ENCODE results near the gene SNAPC4.

SNAPC4 gene, protein sequence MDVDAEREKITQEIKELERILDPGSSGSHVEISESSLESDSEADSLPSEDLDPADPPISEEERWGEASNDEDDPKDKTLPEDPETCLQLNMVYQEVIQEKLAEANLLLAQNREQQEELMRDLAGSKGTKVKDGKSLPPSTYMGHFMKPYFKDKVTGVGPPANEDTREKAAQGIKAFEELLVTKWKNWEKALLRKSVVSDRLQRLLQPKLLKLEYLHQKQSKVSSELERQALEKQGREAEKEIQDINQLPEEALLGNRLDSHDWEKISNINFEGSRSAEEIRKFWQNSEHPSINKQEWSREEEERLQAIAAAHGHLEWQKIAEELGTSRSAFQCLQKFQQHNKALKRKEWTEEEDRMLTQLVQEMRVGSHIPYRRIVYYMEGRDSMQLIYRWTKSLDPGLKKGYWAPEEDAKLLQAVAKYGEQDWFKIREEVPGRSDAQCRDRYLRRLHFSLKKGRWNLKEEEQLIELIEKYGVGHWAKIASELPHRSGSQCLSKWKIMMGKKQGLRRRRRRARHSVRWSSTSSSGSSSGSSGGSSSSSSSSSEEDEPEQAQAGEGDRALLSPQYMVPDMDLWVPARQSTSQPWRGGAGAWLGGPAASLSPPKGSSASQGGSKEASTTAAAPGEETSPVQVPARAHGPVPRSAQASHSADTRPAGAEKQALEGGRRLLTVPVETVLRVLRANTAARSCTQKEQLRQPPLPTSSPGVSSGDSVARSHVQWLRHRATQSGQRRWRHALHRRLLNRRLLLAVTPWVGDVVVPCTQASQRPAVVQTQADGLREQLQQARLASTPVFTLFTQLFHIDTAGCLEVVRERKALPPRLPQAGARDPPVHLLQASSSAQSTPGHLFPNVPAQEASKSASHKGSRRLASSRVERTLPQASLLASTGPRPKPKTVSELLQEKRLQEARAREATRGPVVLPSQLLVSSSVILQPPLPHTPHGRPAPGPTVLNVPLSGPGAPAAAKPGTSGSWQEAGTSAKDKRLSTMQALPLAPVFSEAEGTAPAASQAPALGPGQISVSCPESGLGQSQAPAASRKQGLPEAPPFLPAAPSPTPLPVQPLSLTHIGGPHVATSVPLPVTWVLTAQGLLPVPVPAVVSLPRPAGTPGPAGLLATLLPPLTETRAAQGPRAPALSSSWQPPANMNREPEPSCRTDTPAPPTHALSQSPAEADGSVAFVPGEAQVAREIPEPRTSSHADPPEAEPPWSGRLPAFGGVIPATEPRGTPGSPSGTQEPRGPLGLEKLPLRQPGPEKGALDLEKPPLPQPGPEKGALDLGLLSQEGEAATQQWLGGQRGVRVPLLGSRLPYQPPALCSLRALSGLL (N-terminal part only)

DNA sequence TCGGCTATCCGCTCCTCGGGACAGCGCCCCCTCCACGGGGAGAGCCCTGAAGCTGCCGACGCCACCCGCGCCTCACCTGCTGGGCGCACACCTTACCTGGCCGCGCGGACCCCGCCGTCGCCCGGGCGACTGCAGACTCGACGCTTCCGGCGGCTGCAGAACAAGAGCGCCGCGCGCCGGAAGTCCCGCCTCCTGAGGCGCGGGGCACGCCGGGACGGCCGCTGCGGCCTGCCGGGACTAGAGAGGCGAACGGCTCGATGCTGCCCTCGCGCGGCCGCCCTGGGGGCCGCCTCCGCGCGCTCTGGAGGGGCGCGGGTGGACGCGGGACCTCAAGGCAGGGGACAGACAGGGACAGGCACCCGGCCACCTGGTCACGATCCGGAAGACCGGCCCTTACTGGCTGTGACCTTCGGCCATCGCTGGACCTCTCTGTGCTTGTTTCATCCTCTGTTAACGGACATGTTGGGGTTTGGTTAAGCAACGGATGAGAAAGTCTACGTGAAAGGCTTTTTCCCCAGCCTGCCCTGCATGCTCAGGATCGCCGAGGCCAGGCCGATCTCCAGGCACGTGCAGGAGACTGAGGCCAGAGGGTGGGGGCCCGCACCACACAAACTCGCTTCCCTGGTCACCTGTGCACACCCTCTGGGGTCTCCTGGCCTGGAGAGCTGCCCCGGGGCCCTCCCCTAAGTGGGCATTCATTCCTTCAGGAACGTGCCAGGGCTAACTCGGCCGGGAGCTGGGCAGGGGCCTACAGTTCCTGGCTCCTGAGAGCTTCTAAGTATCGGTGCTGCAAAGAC is at the start of gene SNAPC4:
Gene SNAPC4, minus strand, starts transcription at position 133 of the 797 bp plus-strand sequence. CDS start 1,742 bp downstream, outside the sequence.
- peak within 1 kb of the TSS; percentile 62 for H3K27ac Mint-ChIP-seq
- H3K9me3 Mint-ChIP-seq, result no peaks in the 10 kb centered on the region
- H3K4me1 Mint-ChIP-seq (ENCODE audit: low read depth), result peaks cover 34% of the 10 kb centered on the region
- peaks cover 79% of the 10 kb centered on the region for H3K36me3 Mint-ChIP-seq (ENCODE audit: low read depth)
- peak within 1 kb of the TSS; percentile 86 for H3K4me3 Mint-ChIP-seq
- H3K27me3 Mint-ChIP-seq, result no peaks in the 10 kb centered on the region
- intact Hi-C loops (cut with micrococcal nuclease), result loop anchor here (2.0 to 10.0 kb wide), 3 partner anchors 35 to 85 kb away; partner anchors contain the start of gene SEC16A

- intact Hi-C loops (cut with micrococcal nuclease), result no loop called here
- Mint-ChIP-seq H3K4me3 (no peak overlapping the region), H3K4me1 (ENCODE audit: low read depth) (no peaks in the 10 kb centered on the region), H3K9me3 (no peaks in the 10 kb centered on the region), H3K27ac (no peak overlapping the region), H3K27me3 (no peaks in the 10 kb centered on the region), H3K36me3 (ENCODE audit: low read depth) (peaks cover 100% of the 10 kb centered on the region)
Observed at GRCh38 chr9:136448655-136449054, 48.7 kb upstream of the SNAPC4 start.

DNA sequence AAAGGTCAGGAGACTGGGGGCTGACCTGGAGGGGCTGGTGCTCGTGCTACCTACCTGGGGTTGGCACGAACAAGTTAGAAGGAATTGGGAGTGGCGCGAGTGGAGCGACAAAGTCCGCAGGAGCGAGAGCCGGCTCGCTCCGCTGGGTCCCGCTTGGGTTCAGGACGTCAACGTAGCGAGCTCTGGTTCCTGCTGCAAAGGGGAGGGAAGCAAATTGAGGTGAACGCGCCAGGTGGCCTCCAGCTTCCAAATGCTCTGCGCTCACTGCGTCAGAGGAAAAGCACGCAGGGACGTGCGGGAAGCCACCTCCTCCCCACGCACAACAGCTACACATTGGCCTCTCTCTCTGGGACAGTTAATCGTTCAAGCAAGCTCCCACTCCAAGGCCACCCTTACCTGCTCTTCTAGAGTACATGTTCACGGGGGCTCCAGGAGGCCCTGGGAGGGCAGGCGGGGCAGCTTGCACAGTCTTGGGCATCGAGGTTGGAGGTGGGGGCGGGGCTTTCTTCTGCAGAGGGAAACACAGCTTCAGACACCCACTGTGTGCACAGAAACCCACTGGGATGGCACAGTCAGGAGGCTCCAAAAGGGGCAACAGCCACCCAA is 47.3 kb upstream of the SNAPC4 start:
- intact Hi-C loops (cut with micrococcal nuclease), result no loop called here

GRCh38 chr9:136445799-136446198 is 45.8 kb upstream of the SNAPC4 start:
- Mint-ChIP-seq H3K36me3 (ENCODE audit: low read depth) (peaks cover 100% of the 10 kb centered on the region), H3K27me3 (no peaks in the 10 kb centered on the region), H3K27ac (no peak overlapping the region), H3K4me3 (no peak overlapping the region), H3K4me1 (ENCODE audit: low read depth) (no peaks in the 10 kb centered on the region), H3K9me3 (no peaks in the 10 kb centered on the region)
- intact Hi-C loops (cut with micrococcal nuclease), result no loop called here

More for the DNA sequence above, 47.3 kb upstream of the SNAPC4 start:
- no peaks in the 10 kb centered on the region for H3K9me3 Mint-ChIP-seq
- no peaks in the 10 kb centered on the region for H3K4me1 Mint-ChIP-seq (ENCODE audit: low read depth)
- H3K4me3 Mint-ChIP-seq, result no peak overlapping the region
- no peaks in the 10 kb centered on the region for H3K27me3 Mint-ChIP-seq
- H3K36me3 Mint-ChIP-seq (ENCODE audit: low read depth), result peaks cover 100% of the 10 kb centered on the region
- no peak overlapping the region for H3K27ac Mint-ChIP-seq

DNA sequence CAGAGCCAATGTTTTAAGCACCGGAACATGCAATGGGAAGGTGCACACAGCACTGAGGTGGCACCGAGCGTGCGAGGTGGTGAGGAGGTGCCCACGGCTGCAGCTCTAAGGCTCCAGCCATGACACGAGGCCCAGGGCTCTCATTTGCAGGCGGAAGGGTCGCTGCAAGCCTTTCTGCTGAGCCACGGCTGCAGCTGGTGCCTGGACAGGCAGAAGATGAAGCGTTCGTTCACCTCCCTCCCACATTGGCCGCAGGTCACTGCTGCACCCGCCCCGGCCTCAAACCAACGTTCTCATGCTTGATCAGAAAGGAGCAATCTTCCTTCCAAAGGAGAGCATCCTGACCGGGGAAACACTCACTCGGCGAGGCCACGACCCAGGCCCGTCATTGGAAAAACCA is 44.1 kb upstream of the SNAPC4 start:
- Mint-ChIP-seq H3K9me3 (no peaks in the 10 kb centered on the region), H3K27ac (no peak overlapping the region), H3K4me1 (ENCODE audit: low read depth) (no peaks in the 10 kb centered on the region), H3K4me3 (no peak overlapping the region), H3K27me3 (no peaks in the 10 kb centered on the region), H3K36me3 (ENCODE audit: low read depth) (peaks cover 86% of the 10 kb centered on the region)
- intact Hi-C loops (cut with micrococcal nuclease), result no loop called here

GRCh38 chr9:136443687-136444086 is 43.7 kb upstream of the SNAPC4 start:
- intact Hi-C loops (cut with micrococcal nuclease), result no loop called here
- Mint-ChIP-seq H3K4me3 (no peak overlapping the region), H3K27ac (no peak overlapping the region), H3K9me3 (no peaks in the 10 kb centered on the region), H3K36me3 (ENCODE audit: low read depth) (peaks cover 82% of the 10 kb centered on the region), H3K4me1 (ENCODE audit: low read depth) (no peaks in the 10 kb centered on the region), H3K27me3 (peaks cover 2% of the 10 kb centered on the region)

GRCh38 chr9:136443087-136443486 is 43.1 kb upstream of the SNAPC4 start:
- Mint-ChIP-seq H3K4me3 (no peak overlapping the region), H3K27me3 (peaks cover 3% of the 10 kb centered on the region), H3K4me1 (ENCODE audit: low read depth) (peaks cover 5% of the 10 kb centered on the region), H3K36me3 (ENCODE audit: low read depth) (peaks cover 76% of the 10 kb centered on the region), H3K9me3 (no peaks in the 10 kb centered on the region), H3K27ac (no peak overlapping the region)
- intact Hi-C loops (cut with micrococcal nuclease), result no loop called here

DNA sequence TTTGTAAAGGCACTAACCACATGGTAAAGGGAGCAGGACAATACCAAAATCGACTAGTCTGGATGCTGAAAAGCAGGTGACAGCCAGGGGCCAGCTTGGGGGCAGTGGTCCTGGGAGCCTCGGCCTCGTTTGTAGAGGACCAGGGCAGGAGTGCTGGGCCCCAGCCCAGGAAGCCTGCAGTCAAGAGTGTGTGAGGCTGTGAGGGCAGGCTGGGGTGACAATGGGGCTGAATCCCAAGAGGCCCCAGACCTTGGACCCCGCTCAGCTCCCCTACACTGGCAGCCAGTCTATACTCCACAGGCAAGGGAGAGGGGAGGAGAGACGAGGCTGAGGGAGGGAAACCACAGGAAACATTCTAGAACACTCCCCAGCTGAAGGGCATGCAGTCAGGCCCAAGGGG is 42.3 kb upstream of the SNAPC4 start:
- Mint-ChIP-seq H3K4me1 (ENCODE audit: low read depth) (peaks cover 13% of the 10 kb centered on the region), H3K27ac (no peak overlapping the region), H3K9me3 (no peaks in the 10 kb centered on the region), H3K4me3 (no peak overlapping the region), H3K36me3 (ENCODE audit: low read depth) (peaks cover 75% of the 10 kb centered on the region), H3K27me3 (peaks cover 3% of the 10 kb centered on the region)
- intact Hi-C loops (cut with micrococcal nuclease), result no loop called here

GRCh38 chr9:136441681-136442245 is 41.8 kb upstream of the SNAPC4 start:
- H3K27ac Mint-ChIP-seq, result no peak overlapping the region
- H3K4me1 Mint-ChIP-seq (ENCODE audit: low read depth), result peaks cover 18% of the 10 kb centered on the region
- peaks cover 3% of the 10 kb centered on the region for H3K27me3 Mint-ChIP-seq
- intact Hi-C loops (cut with micrococcal nuclease), result no loop called here
- H3K4me3 Mint-ChIP-seq, result no peak overlapping the region
- H3K9me3 Mint-ChIP-seq, result no peaks in the 10 kb centered on the region
- peaks cover 75% of the 10 kb centered on the region for H3K36me3 Mint-ChIP-seq (ENCODE audit: low read depth)

GRCh38 chr9:136441191-136441680 is 41.3 kb upstream of the SNAPC4 start:
- no peaks in the 10 kb centered on the region for H3K9me3 Mint-ChIP-seq
- intact Hi-C loops (cut with micrococcal nuclease), result no loop called here
- H3K36me3 Mint-ChIP-seq (ENCODE audit: low read depth), result peaks cover 74% of the 10 kb centered on the region
- peaks cover 3% of the 10 kb centered on the region for H3K27me3 Mint-ChIP-seq
- no peak overlapping the region for H3K27ac Mint-ChIP-seq
- H3K4me1 Mint-ChIP-seq (ENCODE audit: low read depth), result peaks cover 23% of the 10 kb centered on the region
- H3K4me3 Mint-ChIP-seq, result no peak overlapping the region

DNA sequence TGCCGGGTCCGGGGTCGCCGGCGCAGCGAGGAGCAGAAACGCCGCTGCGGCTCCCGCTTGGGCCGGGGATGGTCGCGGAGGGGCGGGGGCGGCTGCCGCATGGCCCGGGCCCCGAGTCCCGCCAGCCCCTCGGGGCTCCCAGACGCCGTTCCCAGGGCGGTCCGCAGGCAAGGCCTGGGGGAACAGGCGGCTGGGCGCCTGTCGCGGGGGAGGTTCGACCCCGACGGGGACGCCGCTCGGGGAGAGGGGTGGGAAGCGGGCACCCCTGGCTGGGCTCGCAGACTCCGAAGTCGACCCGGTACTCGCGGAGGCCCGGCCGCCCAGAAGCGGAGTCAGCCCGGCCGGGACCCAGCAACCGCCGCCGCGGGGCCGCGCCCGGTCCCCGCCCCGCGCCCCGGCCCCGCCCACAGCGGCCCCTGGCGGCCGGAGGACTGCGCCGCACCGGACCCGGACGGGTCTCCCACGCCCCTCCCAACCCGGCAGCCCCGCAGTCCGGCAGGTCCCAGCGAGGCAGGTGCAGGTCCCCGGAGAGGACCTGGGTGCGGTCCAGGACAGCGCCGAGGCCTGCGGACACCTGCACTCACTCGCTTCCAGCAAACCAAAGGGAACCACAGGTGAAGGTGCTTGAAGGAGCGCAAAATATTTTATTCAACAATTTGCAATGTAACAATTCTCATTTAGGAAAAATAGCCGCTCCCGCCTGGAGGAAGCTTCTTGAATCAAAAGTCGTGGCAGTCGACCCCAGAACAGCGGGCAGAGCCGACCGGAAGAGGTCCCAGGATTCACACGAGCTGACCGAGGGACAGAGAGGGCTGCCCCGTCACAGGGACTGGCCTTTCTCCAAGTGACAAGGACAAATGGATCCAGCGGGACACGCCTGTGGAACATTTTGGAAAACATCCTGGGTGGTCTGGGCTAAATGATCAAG is 39.8 kb upstream of the SNAPC4 start, which contains the start of gene INPP5E:
Gene INPP5E, minus strand, starts transcription at position 365 of the 928 bp plus-strand sequence. CDS start 426 bp downstream, outside the sequence.
- no peaks in the 10 kb centered on the region for H3K9me3 Mint-ChIP-seq
- peaks cover 29% of the 10 kb centered on the region for H3K4me1 Mint-ChIP-seq (ENCODE audit: low read depth)
- H3K27me3 Mint-ChIP-seq, result peaks cover 3% of the 10 kb centered on the region
- H3K27ac Mint-ChIP-seq, result peak within 1 kb of the TSS; percentile 60
- intact Hi-C loops (cut with micrococcal nuclease), result no loop called here
- peak within 1 kb of the TSS; percentile 76 for H3K4me3 Mint-ChIP-seq
- peaks cover 73% of the 10 kb centered on the region for H3K36me3 Mint-ChIP-seq (ENCODE audit: low read depth)
